GM12801 (cell line): ENCODE results near the gene CXCL10.

Source experiments
- TF ChIP-seq, protein P1 (sequence below): IDR thresholded peaks from one replicate; pipeline ENCODE4 v1.5.1; 2011; ENCODE audit warnings: control low read depth; ENCODE audit not compliant: insufficient read length; ENCODE audit errors: extremely low read depth

Gene CXCL10

DNA sequence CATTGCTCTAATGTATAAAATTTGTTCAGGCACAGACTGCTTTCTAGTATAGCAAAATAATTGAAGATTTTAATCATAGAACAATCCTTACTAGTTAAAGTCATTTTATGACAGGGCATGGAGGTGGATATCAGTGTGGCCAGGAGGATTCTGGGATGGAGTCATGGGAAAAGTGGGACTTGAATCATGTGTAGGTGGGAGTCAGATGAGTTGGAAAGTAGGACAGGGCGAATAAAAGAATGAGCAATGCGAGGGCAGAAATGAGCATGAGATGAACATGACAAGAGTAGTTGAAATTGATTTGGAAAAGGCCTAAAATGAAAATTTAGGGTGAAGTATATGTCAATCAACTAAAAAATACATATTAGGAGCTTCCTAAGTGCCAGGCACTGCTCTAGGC is 25.4 kb downstream of the CXCL10 start:
- TF ChIP-seq, protein P1, sequence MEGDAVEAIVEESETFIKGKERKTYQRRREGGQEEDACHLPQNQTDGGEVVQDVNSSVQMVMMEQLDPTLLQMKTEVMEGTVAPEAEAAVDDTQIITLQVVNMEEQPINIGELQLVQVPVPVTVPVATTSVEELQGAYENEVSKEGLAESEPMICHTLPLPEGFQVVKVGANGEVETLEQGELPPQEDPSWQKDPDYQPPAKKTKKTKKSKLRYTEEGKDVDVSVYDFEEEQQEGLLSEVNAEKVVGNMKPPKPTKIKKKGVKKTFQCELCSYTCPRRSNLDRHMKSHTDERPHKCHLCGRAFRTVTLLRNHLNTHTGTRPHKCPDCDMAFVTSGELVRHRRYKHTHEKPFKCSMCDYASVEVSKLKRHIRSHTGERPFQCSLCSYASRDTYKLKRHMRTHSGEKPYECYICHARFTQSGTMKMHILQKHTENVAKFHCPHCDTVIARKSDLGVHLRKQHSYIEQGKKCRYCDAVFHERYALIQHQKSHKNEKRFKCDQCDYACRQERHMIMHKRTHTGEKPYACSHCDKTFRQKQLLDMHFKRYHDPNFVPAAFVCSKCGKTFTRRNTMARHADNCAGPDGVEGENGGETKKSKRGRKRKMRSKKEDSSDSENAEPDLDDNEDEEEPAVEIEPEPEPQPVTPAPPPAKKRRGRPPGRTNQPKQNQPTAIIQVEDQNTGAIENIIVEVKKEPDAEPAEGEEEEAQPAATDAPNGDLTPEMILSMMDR: no peak

DNA sequence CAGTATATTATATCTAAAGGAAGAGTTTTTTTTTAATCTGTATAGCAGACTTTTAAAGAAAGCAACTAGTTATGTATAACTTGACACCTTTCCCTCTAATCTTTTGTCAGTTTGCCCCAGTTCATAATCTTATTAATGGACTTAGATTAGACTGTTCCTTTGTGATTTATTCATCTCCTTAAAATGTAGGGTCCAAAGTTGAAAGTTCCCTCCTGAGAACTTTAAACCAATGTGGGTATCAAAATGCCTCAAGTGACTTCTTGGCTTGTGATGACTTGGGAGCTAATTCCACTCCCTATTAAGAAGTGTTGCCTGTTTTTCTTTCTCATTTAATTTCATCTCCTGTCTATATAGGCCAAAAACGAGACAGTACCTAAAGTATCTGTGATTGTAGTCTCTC is 26.2 kb downstream of the CXCL10 start:
- TF ChIP-seq, protein P1: no peak

DNA sequence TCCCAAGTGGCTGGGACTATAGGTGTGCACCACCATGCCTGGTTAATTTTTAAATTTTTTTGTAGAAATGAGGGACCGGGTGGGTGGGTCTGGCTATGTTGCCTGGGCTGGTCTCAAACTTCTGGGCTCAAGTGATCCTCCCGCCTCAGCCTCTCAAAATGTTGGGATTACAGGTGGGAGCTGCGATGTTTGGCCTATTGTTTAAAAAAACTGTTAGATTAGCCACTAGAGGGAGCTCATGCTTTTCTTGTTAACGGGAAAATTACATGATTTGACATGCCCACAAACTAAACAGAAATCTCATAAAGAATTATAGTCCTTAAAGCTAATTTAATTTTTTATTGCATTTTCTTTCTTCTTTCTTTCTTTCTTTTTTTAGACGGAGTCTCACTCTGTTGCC is 27.6 kb downstream of the CXCL10 start:
- TF ChIP-seq, protein P1: no peak

DNA sequence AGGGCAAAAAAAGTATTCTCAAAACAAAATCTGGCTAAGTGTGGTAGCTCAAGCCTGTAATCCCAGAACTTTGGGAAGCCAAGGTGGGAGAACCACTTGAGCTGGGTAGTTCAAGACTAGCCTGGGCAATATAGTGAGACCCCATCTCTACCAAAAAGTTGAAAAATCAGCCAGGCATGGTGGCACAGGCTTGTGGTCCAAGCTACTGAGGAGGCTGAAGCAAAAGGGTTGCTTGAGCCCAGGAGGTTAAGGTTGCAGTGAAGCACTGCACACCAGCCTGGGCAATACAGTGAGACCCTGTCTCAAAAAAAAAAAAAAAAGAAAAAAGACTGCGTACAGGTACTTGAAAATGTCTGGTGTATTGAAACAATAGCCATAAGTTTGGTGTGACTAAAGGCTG is 30.8 kb downstream of the CXCL10 start:
- TF ChIP-seq, protein P1: no peak

DNA sequence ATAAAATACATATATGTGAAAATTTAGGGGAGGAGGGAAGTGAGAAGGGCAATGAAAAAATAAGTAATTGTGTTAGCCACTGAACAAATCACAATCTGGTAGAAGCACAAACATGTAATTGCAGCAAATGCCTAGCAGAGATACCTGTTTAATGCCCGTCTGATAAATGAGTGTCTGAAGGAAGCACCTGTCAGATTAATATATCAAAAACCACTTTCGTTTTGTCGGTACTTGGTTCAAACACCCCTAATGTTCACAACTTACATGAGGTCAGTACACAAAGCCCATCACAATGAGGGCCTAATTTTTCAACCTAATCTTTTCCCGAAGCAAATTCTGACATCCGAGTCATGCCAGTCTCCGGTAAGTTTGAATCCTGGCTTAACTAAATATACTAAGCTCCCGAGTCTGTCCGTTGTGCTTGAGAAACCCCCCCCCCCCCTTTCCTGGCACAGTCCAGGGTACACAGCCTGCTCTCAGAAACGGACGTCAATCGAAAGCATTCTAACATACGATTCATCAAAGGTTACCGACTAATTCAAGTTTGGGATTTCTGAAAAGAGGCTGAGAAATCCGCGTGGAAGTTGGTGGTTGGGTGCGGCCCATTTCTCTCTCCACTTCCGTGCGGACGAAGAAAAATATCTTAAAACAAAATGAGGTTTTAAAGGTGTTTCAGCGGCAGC is 33.3 kb downstream of the CXCL10 start:
- TF ChIP-seq, protein P1: no peak

DNA sequence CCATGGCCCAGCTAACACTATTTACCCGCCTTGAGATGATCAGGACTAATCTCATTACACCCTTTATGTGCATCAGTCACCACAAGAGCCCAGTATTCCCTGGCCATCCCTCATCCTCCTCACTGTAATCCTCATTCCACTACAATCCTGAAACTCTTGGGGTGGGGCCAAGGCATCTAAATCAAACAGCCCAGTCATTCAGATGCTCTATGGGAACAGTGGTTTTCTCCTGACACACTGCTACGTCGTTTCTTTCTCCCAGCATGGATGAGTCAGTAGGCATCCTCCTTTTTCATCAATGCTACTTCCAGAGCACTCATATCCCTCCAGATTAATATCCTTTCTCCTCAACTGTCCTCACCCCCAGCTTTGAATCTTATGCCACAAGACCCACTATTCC is 38.2 kb downstream of the CXCL10 start:
- TF ChIP-seq, protein P1: no peak

DNA sequence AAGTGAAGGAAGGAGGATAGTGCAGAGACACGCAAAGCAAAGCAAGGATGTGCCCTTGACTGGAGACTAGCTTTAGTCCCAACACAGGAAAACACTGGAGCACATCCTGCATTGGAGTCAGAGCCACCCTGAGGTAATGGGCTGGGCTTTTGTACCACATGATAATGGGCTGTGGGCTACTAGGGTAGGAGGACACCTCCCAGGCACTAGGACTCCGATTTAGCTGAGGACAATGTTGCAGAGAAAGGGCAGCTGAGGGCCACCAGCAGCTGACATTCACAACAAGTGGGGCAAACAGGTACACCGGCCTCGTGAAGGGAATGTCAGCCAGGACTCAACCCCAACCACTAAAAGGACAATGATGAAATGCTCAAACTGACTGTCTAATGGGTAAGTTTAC is 42.7 kb downstream of the CXCL10 start:
- TF ChIP-seq, protein P1: no peak
